Heart right ventricle (tissue), 16 donors: ENCODE measurements around the gene TLX3. TPM values are rescaled to one million over a fixed set of nuclear protein-coding genes. Genes with fewer than 3 reads are reported as not detected.
"Not testable (repeated sequence)": the region's sequence is repeated elsewhere in the genome, so short reads cannot be mapped to it uniquely, and the experiment has no call there.

Experiments used
- ATAC-seq, 8 donors: fragments of 200-7000 bp; cut with Tn5 transposase; one replicate each; pipeline ENCODE4 v1.9.1; 2020; ENCODE audit warnings: mild to moderate bottlenecking in 8 of 8, moderate library complexity in 8 of 8, moderate number of reproducible peaks in 1 of 8
- DNase-seq, 2 donors: peaks; one replicate each; pipeline ENCODE4 v3.0.0-alpha.2; 2020
- H3K27ac ChIP-seq, 10 donors: fragments of 200-600 bp; sonication (generic) in 2 of 10; one replicate each; pipeline versions ENCODE4 v1.5.0 to v1.8.0; 2020 to 2022; ENCODE audit warnings: mild to moderate bottlenecking in 3 of 10
- H3K27me3 ChIP-seq, 7 donors: fragments of 200-600 bp; one replicate each; pipeline ENCODE4 v1.8.0; 2021 to 2022; ENCODE audit warnings: mild to moderate bottlenecking in 2 of 7
- H3K36me3 ChIP-seq, 9 donors: fragments of 200-600 bp; sonication (generic) in 1 of 9; one replicate each; pipeline versions ENCODE4 v1.5.0 to v1.8.0; 2020 to 2022; ENCODE audit warnings: mild to moderate bottlenecking in 2 of 9
- H3K4me1 ChIP-seq, 9 donors: fragments of 200-600 bp; sonication (generic) in 1 of 9; one replicate each; pipeline versions ENCODE4 v1.5.0 to v1.8.0; 2020 to 2022; ENCODE audit warnings: mild to moderate bottlenecking in 4 of 9
- H3K4me3 ChIP-seq, 10 donors: fragments of 200-600 bp; sonication (generic) in 2 of 10; one replicate each; pipeline versions ENCODE4 v1.5.0 to v1.8.0; 2020 to 2022; ENCODE audit warnings: mild to moderate bottlenecking in 7 of 10, moderate library complexity in 2 of 10
- H3K9me3 ChIP-seq, 11 donors: fragments of 200-600 bp in 10 of 11; sonication (generic) in 2 of 11; one replicate each; pipeline versions ENCODE4 v1.5.0 to v1.8.0; 2013 to 2022; ENCODE audit warnings: mild to moderate bottlenecking in 2 of 11, control low read depth in 1 of 11, moderate library complexity in 1 of 11
- WGBS, 2 donors: extraction: QIAGEN DNeasy Blood & Tissue Kit; methylation state at CpG; one replicate each; pipeline ENCODE4 v1.1.7; 2013; ENCODE audit warnings: inconsistent platforms in 1 of 2; 5-methylcytosine and 5-hydroxymethylcytosine counted together
- intact Hi-C, 10 donors: fragments of 100-400 bp; cut with DNase I; formaldehyde crosslinking; loops; one replicate each; pipeline versions ENCODE4 v1.11.1 to v1.14.2; 2022
- polyA plus RNA-seq, 2 donors: library from polyadenylated mRNA; stranded (reverse); fragments of 200-250 nt; gene quantifications; one replicate each; pipeline ENCODE4 v1.2.3, GENCODE V29; 2013
- total RNA-seq, 10 donors: library from RNA; stranded (reverse); fragmentation: NEBNext Ultra II Directional in 3 of 10; extraction: Animal tissue kit (Norgen Biotek cat#: 25700) in 3 of 10; gene quantifications; one replicate each; pipeline versions ENCODE4 v1.2.1 to v1.2.4, GENCODE V29; 2021 to 2023
- TF ChIP-seq, protein P1 (sequence below), 9 donors: fragments of 200-600 bp; sonication (generic) in 2 of 9; IDR thresholded peaks; one replicate each; pipeline versions ENCODE4 v1.5.0 to v1.8.0; 2021 to 2022; ENCODE audit warnings: antibody characterized with exemption in 9 of 9, mild to moderate bottlenecking in 5 of 9, moderate library complexity in 1 of 9
- donor health status: Arrhythmogenic right ventricular cardiomyopathy.
- donor health status: ischemic (EF 13 %, LVEDD 7.1; RV severe dilation, severe dysfunction).
- donor health status: healthy with polysubstance abuse.
- donor health status: DM: no; HTN: yes; CAD: no.
- donor health status: DM: no; HTN: no; CAD: no.
- donor health status: ischemic (EF 25% LVEDD 6.9; RV normal size, moderate dysfunction).
- donor health status: ischemic (EF 25% LVEDD 5.7; RV mildly dilated, moderate dysfunction).
- donor health status: healthy.
- donor health status: DM: yes; HTN: yes; CAD: no.
- donor health status: Ischemic cardiomyopathy.
- donor health status: ischemic (EF 35%, LVEDD 5.7; RV mildly dilated, moderate dysfunction).
- donor health status: nonischemic (EF 11% LVEDD 7.7; RV severe dilation, severe dysfunction).
- donor health status: DM: yes; HTN: yes; CAD: no.
- donor health status: PGD.
- donor health status: ischemic (EF 29% LVEDD 5.4; RV normal size, mild dysfunction).
- donor health status: nonischemic (EF 23%, LVEDD 6.1; RV moderate dilation, normal function).

TLX3 gene
- total and polyA plus RNA-seq, 12 donors = not detected

DNA sequence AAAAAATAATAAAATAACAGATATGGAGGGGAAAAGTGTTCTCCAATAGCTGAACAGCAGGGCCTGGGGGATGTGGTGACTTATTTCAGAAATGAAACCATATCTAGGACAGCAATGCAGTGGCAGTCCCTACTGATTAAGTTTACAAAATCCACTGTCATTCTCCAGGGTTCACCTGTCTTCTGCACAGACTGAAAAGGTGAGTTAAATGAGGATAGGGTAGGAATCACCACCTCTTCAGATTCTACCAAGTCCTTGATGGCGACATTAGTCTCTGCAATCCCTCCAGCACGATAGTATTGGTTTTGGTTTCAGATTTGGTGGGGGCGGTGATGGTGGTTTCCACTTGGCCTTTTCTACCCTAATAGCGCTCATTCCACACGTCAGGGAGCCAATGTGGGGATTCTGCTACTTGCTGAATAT, 46.3 kb downstream of the TLX3 start:
- TF ChIP-seq, protein P1, sequence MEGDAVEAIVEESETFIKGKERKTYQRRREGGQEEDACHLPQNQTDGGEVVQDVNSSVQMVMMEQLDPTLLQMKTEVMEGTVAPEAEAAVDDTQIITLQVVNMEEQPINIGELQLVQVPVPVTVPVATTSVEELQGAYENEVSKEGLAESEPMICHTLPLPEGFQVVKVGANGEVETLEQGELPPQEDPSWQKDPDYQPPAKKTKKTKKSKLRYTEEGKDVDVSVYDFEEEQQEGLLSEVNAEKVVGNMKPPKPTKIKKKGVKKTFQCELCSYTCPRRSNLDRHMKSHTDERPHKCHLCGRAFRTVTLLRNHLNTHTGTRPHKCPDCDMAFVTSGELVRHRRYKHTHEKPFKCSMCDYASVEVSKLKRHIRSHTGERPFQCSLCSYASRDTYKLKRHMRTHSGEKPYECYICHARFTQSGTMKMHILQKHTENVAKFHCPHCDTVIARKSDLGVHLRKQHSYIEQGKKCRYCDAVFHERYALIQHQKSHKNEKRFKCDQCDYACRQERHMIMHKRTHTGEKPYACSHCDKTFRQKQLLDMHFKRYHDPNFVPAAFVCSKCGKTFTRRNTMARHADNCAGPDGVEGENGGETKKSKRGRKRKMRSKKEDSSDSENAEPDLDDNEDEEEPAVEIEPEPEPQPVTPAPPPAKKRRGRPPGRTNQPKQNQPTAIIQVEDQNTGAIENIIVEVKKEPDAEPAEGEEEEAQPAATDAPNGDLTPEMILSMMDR (IDR thresholded peaks at IDR 0.05) = no peak
- no peak overlapping the region for H3K27ac ChIP-seq
- no peaks in the 10 kb centered on the region for H3K9me3 ChIP-seq
- no peaks in the 10 kb centered on the region for H3K4me1 ChIP-seq
- no peaks in the 10 kb centered on the region for H3K36me3 ChIP-seq
- H3K4me3 ChIP-seq = no peak overlapping the region
- H3K27me3 ChIP-seq = peaks cover 0 to 13% (median 0%) of the 10 kb centered on the region in 7 donors
- intact Hi-C loops = no loop called here
- ATAC-seq = no peak
- DNase-seq = no peak
- WGBS, 2 donors = 88 to 98% methylated on average over 5 of the region's 5 CpGs

DNA sequence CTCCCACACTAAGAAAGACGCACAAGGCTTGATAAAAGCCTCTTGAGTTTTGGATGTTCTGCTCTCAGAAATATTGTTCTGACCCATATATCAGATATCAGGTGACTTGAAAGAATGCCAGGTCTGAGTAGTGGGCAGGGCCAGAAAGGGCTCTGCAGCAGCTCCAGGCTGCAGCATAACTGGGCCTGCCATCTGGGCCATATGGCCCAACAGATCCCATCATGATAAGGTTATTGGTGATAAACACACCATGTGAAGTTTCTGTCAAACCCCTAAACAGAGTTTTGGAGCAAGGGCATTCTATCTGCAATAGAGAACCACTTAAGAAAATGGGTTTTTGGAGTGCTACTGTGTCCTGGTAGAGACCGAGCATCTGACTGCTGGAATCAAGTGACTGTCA, 48.8 kb downstream of the TLX3 start:
- no peak for ATAC-seq
- Histone ChIP-seq H3K27me3 (no peaks in the 10 kb centered on the region), H3K9me3 (no peaks in the 10 kb centered on the region), H3K4me3 (no peak overlapping the region), H3K27ac (no peak overlapping the region), H3K4me1 (no peaks in the 10 kb centered on the region), H3K36me3 (no peaks in the 10 kb centered on the region)
- TF ChIP-seq, protein P1 (IDR thresholded peaks at IDR 0.05) = no peak
- WGBS, 2 donors = 77 to 86% methylated on average over 2 of the region's 2 CpGs
- intact Hi-C loops = no loop called here
- DNase-seq = no peak

DNA sequence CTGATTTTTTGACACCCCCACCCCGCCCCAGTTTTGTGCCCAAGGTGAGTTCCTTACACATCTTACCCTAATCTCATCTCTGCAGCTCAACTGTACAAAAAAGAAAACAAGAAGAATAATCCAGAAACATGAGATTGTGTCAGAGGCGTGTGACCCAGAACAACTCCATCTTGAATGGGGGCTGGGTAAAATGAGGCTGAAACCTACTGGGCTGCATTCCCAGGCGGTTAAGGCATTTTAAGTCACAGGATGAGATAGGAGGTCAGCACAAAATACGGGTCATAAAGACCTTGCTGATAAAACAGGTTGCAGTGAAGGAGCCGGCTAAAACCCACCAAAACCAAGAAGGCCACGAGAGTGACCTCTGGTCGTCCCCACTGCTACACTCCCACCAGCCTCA, 52.1 kb downstream of the TLX3 start:
- WGBS, 2 donors = 65 to 67% methylated on average over 7 of the region's 7 CpGs

More for the DNA sequence above, 52.1 kb downstream of the TLX3 start:
- DNase-seq, H3K27ac ChIP-seq, H3K4me1 ChIP-seq, intact Hi-C loops, H3K36me3 ChIP-seq, H3K9me3 ChIP-seq, H3K4me3 ChIP-seq, ATAC-seq: not testable (repeated sequence)
- peaks cover 0 to 12% (median 8%) of the 10 kb centered on the region in 7 donors for H3K27me3 ChIP-seq

Other genes starting within 250 kb of the TLX3 start
- gene NPM1, start 78.6 kb downstream of the TLX3 start, total RNA-seq = 100 to 1,000 TPM; 364 to 529 (median 465) TPM
- 1,000 to 10,000 TPM in 1 of 2 donors, 100 to 1,000 TPM in 1; 248 to 1,064 TPM for gene NPM1, start 78.6 kb downstream of the TLX3 start, polyA plus RNA-seq
- gene FGF18, start 110.4 kb downstream of the TLX3 start, total RNA-seq = 10 to 100 TPM in 8 of 10 donors, 1 to 10 TPM in 2; 2.5 to 39.2 (median 19.2) TPM
- gene FGF18, start 110.4 kb downstream of the TLX3 start, polyA plus RNA-seq = 1 to 10 TPM; 1.7 to 4.1 TPM